A549 (cell line): Measurements from ENCODE around the gene PCGF3. TPM values are rescaled to one million over a fixed set of nuclear protein-coding genes. Genes with fewer than 3 reads are reported as not detected.

Experiments
- ATAC-seq, 2 experiments: fragments of 200-7000 bp in 1 of 2; fragments of >200 bp in 1 of 2; cut with Nextera tagmentation in 1 of 2; cut with Tn5 transposase in 1 of 2; 3 replicates each; pipeline versions ENCODE4 v1.8.0 to v1.9.1; 2018 to 2020; ENCODE audit warnings: mild to moderate bottlenecking in 1 of 2, moderate library complexity in 1 of 2
- CTCF ChIA-PET: fragments of 300-600 bp; sonication (Branson Sonifier 250); formaldehyde crosslinking; extraction: SDS; loops from one replicate; lab custom pipeline; 2021; ENCODE audit warnings: antibody characterized with exemption, inconsistent platforms; lab: Yijun Ruan, JAX
- POLR2A ChIA-PET: fragments of 350-600 bp; formaldehyde crosslinking; extraction: SDS; loops from one replicate; lab custom pipeline; 2021; ENCODE audit warnings: antibody characterized with exemption, inconsistent platforms; lab: Yijun Ruan, JAX
- DNase-seq, 2 experiments: peaks; one replicate each; pipeline versions ENCODE4 v3.0.0 to v3.0.0-alpha.2; 2011 to 2016; ENCODE audit warnings: low read depth in 1 of 2, low spot score in 1 of 2
- FAIRE-seq: peaks from 2 replicates; lab custom pipeline; 2011; peaks lifted over from hg19 to GRCh38; lab: Jason Lieb, UNC
- H3K27ac ChIP-seq, 2 experiments: fragments of >200 bp; sonication (Bioruptor Twin); formaldehyde crosslinking; 3 replicates each; pipeline ENCODE4 v1.5.1; 2016 to 2017
- H3K4me1 ChIP-seq: fragments of >200 bp; sonication (Bioruptor Twin); formaldehyde crosslinking; 3 replicates; pipeline ENCODE4 v1.6.1; 2016
- H3K4me2 ChIP-seq: fragments of >200 bp; sonication (Bioruptor Twin); formaldehyde crosslinking; 3 replicates; pipeline ENCODE4 v1.6.1; 2016
- H3K4me3 ChIP-seq: fragments of >200 bp; sonication (Bioruptor Twin); formaldehyde crosslinking; 3 replicates; pipeline ENCODE4 v1.5.1; 2016
- H3K9me3 ChIP-seq: fragments of >200 bp; sonication (Bioruptor Twin); formaldehyde crosslinking; 3 replicates; pipeline ENCODE4 v1.6.1; 2016
- CBX8 ChIP-seq: fragments of 200-600 bp; sonication (generic); IDR thresholded peaks from 2 replicates; pipeline ENCODE4 v1.6.1; 2016
- CEBPB ChIP-seq, 2 experiments: fragments of >200 bp in 1 of 2; sonication (Bioruptor Twin) in 1 of 2; formaldehyde crosslinking in 1 of 2; IDR thresholded peaks; 2 replicates each; pipeline ENCODE4 v1.6.1; 2012 to 2016
- EHMT2 ChIP-seq: fragments of 200-600 bp; sonication (generic); IDR thresholded peaks from 2 replicates; pipeline ENCODE4 v1.6.1; 2016; ENCODE audit warnings: antibody characterized with exemption, low read depth, mild to moderate bottlenecking, moderate library complexity
- FOSB ChIP-seq: fragments of 250-450 bp; sonication (Bioruptor Pico); IDR thresholded peaks from 2 replicates; pipeline ENCODE4 v1.5.0; 2020; ENCODE audit warnings: mild to moderate bottlenecking, moderate library complexity
- FOSL2 ChIP-seq, 2 experiments: fragments of 450-650 bp in 1 of 2; fragments of >200 bp in 1 of 2; sonication (Bioruptor Twin) in 1 of 2; formaldehyde crosslinking; IDR thresholded peaks; 2 replicates each; pipeline versions ENCODE4 v1.5.0 to v1.6.1; 2016 to 2020; ENCODE audit warnings: mild to moderate bottlenecking in 1 of 2, moderate library complexity in 1 of 2
- JUNB ChIP-seq: fragments of >200 bp; sonication (Bioruptor Twin); formaldehyde crosslinking; IDR thresholded peaks from 2 replicates; pipeline ENCODE4 v1.6.1; 2016
- KDM1A ChIP-seq: fragments of 200-600 bp; sonication (generic); IDR thresholded peaks from 2 replicates; pipeline ENCODE4 v1.6.1; 2016; ENCODE audit warnings: low read depth, mild to moderate bottlenecking
- MYC ChIP-seq: IDR thresholded peaks from 2 replicates; pipeline ENCODE4 v1.6.1; 2012; ENCODE audit warnings: mild to moderate bottlenecking, inconsistent platforms, low read length, improper control_type of control experiment, borderline replicate concordance
- NR3C1 ChIP-seq: fragments of >200 bp; sonication (Bioruptor Twin); formaldehyde crosslinking; IDR thresholded peaks from 3 replicates; pipeline ENCODE4 v1.6.1; 2017
- PHF8 ChIP-seq: fragments of 200-600 bp; sonication (generic); IDR thresholded peaks from 2 replicates; pipeline ENCODE4 v1.6.1; 2016; ENCODE audit warnings: low read depth, mild to moderate bottlenecking, antibody characterized with exemption, moderate library complexity, borderline replicate concordance
- POLR2A ChIP-seq: IDR thresholded peaks from 2 replicates; pipeline ENCODE4 v1.6.1; 2012; ENCODE audit warnings: mild to moderate bottlenecking, low read length
- POLR2AphosphoS2 ChIP-seq: conservative IDR thresholded peaks from 2 replicates; pipeline ENCODE4 v1.6.1; 2012; ENCODE audit warnings: low read length, improper control_type of control experiment, inconsistent platforms
- RNF2 ChIP-seq: fragments of 200-600 bp; sonication (generic); IDR thresholded peaks from 2 replicates; pipeline ENCODE4 v1.6.1; 2016; ENCODE audit warnings: low read depth, mild to moderate bottlenecking, antibody characterized with exemption, moderate library complexity, borderline replicate concordance
- SREBF2 ChIP-seq: fragments of 450-650 bp; IDR thresholded peaks from 2 replicates; pipeline ENCODE4 v1.6.1; 2014; ENCODE audit warnings: mild to moderate bottlenecking, moderate library complexity
- TP53 ChIP-seq: fragments of 250-450 bp; sonication (Bioruptor Pico); IDR thresholded peaks from 2 replicates; pipeline ENCODE4 v1.5.0; 2021; ENCODE audit warnings: mild to moderate bottlenecking, moderate library complexity
- WGBS: methylation state at CpG from one replicate; pipeline ENCODE4 v1.1.6; 2017; ENCODE audit errors: missing lambda C conversion rate; 5-methylcytosine and 5-hydroxymethylcytosine counted together
- polyA plus RNA-seq, 4 experiments: library from polyadenylated mRNA; depleted of rRNA in 3 of 4; stranded (reverse); fragments of >200 nt; fragmentation: RNase III in 1 of 4; extraction: RNeasy Plus Mini Kit Qiagen cat#74134 plus additional on column Dnase treatment in 1 of 4; gene quantifications; 2 replicates in 3 of 4; 3 replicates in 1 of 4; pipeline ENCODE4 v1.2.3, GENCODE V29; 2011 to 2017
- TF ChIP-seq, protein P1 (sequence below): fragments of >200 bp; sonication (Bioruptor Twin); formaldehyde crosslinking; IDR thresholded peaks from 2 replicates; pipeline ENCODE4 v1.6.1; 2016
- TF ChIP-seq, protein P2 (sequence below): fragments of 150-350 bp; IDR thresholded peaks from 2 replicates; pipeline ENCODE4 v1.6.1; 2014; ENCODE audit warnings: low read depth, mild to moderate bottlenecking, low read length
- TF ChIP-seq, protein P3 (sequence below): fragments of 450-650 bp; IDR thresholded peaks from 2 replicates; pipeline ENCODE4 v1.6.1; 2014; ENCODE audit warnings: antibody characterized with exemption

The PCGF3 gene
- polyA plus RNA-seq, 2 of the 4 experiments (the other 2 are of a cell fraction) = 15.9 to 21.0 TPM

DNA sequence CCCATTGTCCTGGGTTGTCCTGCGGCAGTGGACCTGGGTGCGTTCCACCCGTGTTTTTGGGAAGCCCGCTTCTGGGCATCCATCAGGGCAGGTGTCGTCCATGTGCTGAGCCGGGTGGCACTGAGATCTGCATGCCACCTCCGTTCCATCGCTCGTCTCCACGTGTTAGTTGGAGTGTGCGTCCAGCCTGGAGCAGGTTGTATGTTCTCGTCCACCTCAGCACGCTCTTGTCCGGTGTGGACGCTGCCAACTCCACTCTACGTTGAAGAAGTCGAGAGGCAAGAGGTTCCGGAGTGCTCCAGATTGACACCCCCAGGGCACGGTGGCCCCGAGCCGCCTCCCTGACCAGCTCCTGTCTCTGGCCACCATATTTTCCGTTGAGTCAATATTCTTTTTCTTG lies 33.9 kb downstream of the PCGF3 start:
- CTCF ChIA-PET = no interaction called here
- DNase-seq = no peak
- POLR2A ChIA-PET = no interaction called here
- ATAC-seq = no peak
- Histone ChIP-seq H3K4me1 (no peaks in the 10 kb centered on the region), H3K4me2 (no peak overlapping the region), H3K9me3 (no peaks in the 10 kb centered on the region), H3K27ac (no peak overlapping the region), H3K4me3 (no peak overlapping the region)
- 97% methylated on average over 16 of the region's 22 CpGs for WGBS
- no peak for FAIRE-seq
- TF ChIP-seq, protein P1, sequence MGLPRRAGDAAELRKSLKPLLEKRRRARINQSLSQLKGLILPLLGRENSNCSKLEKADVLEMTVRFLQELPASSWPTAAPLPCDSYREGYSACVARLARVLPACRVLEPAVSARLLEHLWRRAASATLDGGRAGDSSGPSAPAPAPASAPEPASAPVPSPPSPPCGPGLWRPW = no peak

DNA sequence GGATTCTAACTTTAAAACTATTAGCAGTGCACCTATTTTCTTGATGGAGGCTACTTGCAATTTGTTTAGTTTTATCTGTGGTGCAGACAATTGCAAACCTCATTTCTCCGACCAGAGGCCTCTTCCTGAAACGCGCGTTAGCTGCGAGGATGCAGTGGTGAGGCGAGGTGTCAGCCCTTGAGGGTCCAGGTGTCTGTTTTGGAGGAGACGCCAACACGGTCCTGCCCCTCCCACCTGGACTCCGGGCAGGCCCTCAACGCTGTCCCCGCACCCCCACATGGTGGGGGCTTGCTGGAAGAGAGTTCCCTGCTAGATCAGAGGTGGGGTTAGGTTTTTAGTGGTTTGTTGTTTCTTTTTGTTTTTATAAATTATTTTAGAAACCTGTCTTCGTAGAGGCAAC lies 34.4 kb downstream of the PCGF3 start:
- no peaks in the 10 kb centered on the region for H3K4me1 ChIP-seq
- DNase-seq (no peak), ATAC-seq (no peak), FAIRE-seq (no peak)
- POLR2A ChIA-PET = no interaction called here
- H3K4me2 ChIP-seq = no peak overlapping the region
- TF ChIP-seq RNF2 = no peak
- no peaks in the 10 kb centered on the region for H3K9me3 ChIP-seq
- no peak overlapping the region for H3K27ac ChIP-seq
- WGBS = 89% methylated on average over 12 of the region's 12 CpGs
- CTCF ChIA-PET = no interaction called here
- H3K4me3 ChIP-seq = no peak overlapping the region

DNA sequence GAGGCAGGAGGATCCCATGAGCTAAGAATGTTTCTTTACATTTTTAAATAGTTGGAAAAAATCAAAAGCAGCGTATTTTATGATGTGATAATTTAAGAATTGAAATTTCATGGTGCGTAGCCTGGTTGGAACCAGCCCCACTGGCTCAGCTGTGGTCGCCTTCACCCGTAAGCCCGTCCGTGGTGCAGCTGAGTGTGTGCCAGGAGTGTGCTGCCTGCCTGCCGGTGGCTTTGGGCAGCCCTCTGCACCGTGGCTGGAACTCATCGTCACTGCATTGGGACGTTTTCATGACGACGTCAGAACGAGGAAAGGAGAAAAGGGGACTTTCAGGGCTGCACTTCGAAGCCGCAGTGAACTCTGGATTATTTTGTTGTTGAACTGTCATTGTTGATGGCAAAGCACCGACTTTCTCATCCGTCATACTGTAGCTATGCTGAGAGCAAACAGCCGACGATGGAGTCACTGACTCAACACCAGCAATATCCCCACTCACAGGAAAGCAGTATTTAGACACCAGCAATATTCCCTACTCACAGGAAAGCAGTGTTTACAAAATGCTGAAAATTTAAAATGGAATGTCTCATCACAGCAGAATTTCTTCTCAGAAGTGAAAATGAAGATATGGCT lies 35.1 kb downstream of the PCGF3 start:
- FAIRE-seq (no peak), DNase-seq (no peak), ATAC-seq (no peak)
- Histone ChIP-seq H3K9me3 (no peaks in the 10 kb centered on the region), H3K4me1 (no peaks in the 10 kb centered on the region), H3K4me3 (no peak overlapping the region), H3K27ac (no peak overlapping the region), H3K4me2 (no peak overlapping the region)
- no peak for TF ChIP-seq KDM1A
- TF ChIP-seq FOSB = no peak
- TF ChIP-seq, protein P2, sequence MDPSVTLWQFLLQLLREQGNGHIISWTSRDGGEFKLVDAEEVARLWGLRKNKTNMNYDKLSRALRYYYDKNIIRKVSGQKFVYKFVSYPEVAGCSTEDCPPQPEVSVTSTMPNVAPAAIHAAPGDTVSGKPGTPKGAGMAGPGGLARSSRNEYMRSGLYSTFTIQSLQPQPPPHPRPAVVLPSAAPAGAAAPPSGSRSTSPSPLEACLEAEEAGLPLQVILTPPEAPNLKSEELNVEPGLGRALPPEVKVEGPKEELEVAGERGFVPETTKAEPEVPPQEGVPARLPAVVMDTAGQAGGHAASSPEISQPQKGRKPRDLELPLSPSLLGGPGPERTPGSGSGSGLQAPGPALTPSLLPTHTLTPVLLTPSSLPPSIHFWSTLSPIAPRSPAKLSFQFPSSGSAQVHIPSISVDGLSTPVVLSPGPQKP = no peak
- no peak for TF ChIP-seq SREBF2
- no peak for TF ChIP-seq POLR2A
- TF ChIP-seq PHF8 = no peak
- no peak for TF ChIP-seq NR3C1
- TF ChIP-seq, protein P3, sequence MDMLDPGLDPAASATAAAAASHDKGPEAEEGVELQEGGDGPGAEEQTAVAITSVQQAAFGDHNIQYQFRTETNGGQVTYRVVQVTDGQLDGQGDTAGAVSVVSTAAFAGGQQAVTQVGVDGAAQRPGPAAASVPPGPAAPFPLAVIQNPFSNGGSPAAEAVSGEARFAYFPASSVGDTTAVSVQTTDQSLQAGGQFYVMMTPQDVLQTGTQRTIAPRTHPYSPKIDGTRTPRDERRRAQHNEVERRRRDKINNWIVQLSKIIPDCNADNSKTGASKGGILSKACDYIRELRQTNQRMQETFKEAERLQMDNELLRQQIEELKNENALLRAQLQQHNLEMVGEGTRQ = no peak
- no peak for TF ChIP-seq FOSL2 (IDR thresholded peaks at IDR 0.05)
- TF ChIP-seq FOSL2 (CRISPR knock-in tag; IDR thresholded peaks at IDR 0.05) = no peak
- ChIA-PET POLR2A (no interaction called here), CTCF (interaction anchor here (0.7 to 3.6 kb wide), 5 partner anchors 8 to 56 kb away, joined by 3 to 25 read pairs (median 5); no protein-coding TSS in a partner anchor)
- WGBS = 84% methylated on average over 19 of the region's 19 CpGs

DNA sequence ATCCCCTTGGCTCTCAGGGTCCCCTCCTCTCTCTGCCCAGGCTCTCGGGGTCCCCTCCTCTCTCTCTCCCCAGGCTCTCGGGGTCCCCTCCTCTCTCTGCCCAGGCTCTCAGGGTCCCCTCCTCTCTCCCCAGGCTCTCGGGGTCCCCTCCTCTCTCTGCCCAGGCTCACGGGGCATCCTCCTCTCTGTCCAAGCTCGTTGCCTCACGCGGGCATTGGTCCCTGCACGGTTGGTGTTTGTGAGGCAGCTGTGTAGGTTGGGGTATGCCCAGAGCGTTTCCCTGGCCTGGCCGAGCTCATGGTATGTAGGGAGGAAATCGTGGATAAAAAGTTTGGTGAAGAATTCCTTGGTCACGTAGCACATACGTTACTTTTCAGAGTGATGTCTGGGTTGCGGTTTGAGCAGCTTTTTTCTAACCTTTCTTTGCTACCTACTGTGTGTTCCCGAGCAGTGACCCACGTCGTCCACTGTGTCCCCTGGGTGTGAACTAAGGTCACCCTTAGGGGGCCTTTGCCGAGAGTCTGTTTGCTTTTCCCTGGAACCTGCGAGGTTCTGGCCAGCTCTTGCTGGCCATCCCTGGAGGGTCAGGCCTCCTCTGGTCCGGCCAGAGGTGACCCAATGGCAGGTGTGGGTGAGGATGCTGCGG lies 36.6 kb downstream of the PCGF3 start:
- CTCF ChIA-PET = interaction anchor here (0.6 to 3.6 kb wide), 35 partner anchors 9 to 522 kb away, joined by 3 to 25 read pairs (median 4); partner anchors contain the start of gene SLC26A1

More for the DNA sequence above, 36.6 kb downstream of the PCGF3 start:
- Histone ChIP-seq H3K9me3 (no peaks in the 10 kb centered on the region), H3K27ac (no peak overlapping the region), H3K4me3 (no peak overlapping the region), H3K4me1 (no peaks in the 10 kb centered on the region)
- POLR2A ChIA-PET = no interaction called here
- WGBS = 84% methylated on average over 18 of the region's 21 CpGs
- ATAC-seq = peak; percentile 20 to 58; a peak in 3 of 6 replicates
- no peak for TF ChIP-seq TP53 (CRISPR knock-in tag)
- no peak for TF ChIP-seq POLR2AphosphoS2
- no peak for TF ChIP-seq MYC
- TF ChIP-seq FOSB = no peak
- no peak for TF ChIP-seq EHMT2
- no peak for TF ChIP-seq CBX8
- no peak for TF ChIP-seq JUNB
- no peak for TF ChIP-seq CEBPB (IDR thresholded peaks at IDR 0.05)
- TF ChIP-seq, all 56 proteins: peak for 0
- DNase-seq (no peak), FAIRE-seq (no peak)
- no peak overlapping the region for H3K4me2 ChIP-seq
